EL (cell line): ENCODE measurements around the gene COX6B2.

ENCODE experiments used
- DNase-seq: peaks from one replicate; pipeline ENCODE4 v3.0.0-alpha.2; 2016

The COX6B2 gene

GRCh38 chr19:55309448-55309847 lies 45.1 kb downstream of the COX6B2 start:
- no peak for DNase-seq

GRCh38 chr19:55308281-55308680 lies 46.2 kb downstream of the COX6B2 start:
- DNase-seq = no peak

- DNase-seq = no peak
Measured at GRCh38 chr19:55306712-55307111, 47.8 kb downstream of the COX6B2 start.

GRCh38 chr19:55305983-55306562 lies 48.4 kb downstream of the COX6B2 start:
- DNase-seq = no peak

GRCh38 chr19:55305491-55305890 lies 49.0 kb downstream of the COX6B2 start:
- peak; percentile 37 for DNase-seq

- no peak for DNase-seq
Measured at GRCh38 chr19:55304980-55305379, 49.5 kb downstream of the COX6B2 start.

GRCh38 chr19:55304279-55304978 lies 50.1 kb downstream of the COX6B2 start:
- DNase-seq = peak; percentile 30

- no peak for DNase-seq
Measured at GRCh38 chr19:55303477-55303876, 51.0 kb downstream of the COX6B2 start.

- DNase-seq = no peak
Measured at GRCh38 chr19:55302318-55302703, 52.2 kb downstream of the COX6B2 start.

- DNase-seq = peak; percentile 77
Measured at GRCh38 chr19:55301459-55302317, 52.8 kb downstream of the COX6B2 start.

- no peak for DNase-seq
Measured at GRCh38 chr19:55300886-55301458, 53.5 kb downstream of the COX6B2 start.

GRCh38 chr19:55299991-55300390 lies 54.5 kb downstream of the COX6B2 start:
- no peak for DNase-seq
